H9 (cell line): ENCODE data around the gene CFAP46. TPM values are rescaled to one million over a fixed set of nuclear protein-coding genes. Genes with fewer than 3 reads are reported as not detected.

Experiments used
- DNase-seq: peaks from one replicate; pipeline ENCODE4 v3.0.0-alpha.2; 2017
- H2AFZ ChIP-seq: one replicate; pipeline ENCODE4 v1.6.1; 2013; ENCODE audit warnings: mild to moderate bottlenecking, low read length, control low read depth, moderate library complexity
- H2AK5ac ChIP-seq: 2 replicates; pipeline ENCODE4 v1.6.1; 2013; ENCODE audit warnings: low read length, control low read depth, mixed read lengths; ENCODE audit not compliant: insufficient read length
- H2BK120ac ChIP-seq: one replicate; pipeline ENCODE4 v1.6.1; 2013; ENCODE audit warnings: low read depth, mild to moderate bottlenecking, low read length, control low read depth, inconsistent platforms; ENCODE audit not compliant: poor library complexity, severe bottlenecking
- H2BK12ac ChIP-seq: 2 replicates; pipeline ENCODE4 v1.6.1; 2013; ENCODE audit warnings: low read length, control low read depth, mixed read lengths, low read depth; ENCODE audit not compliant: insufficient read length
- H2BK15ac ChIP-seq: 2 replicates; pipeline ENCODE4 v1.6.1; 2013; ENCODE audit warnings: low read depth, low read length, control low read depth
- H2BK20ac ChIP-seq: one replicate; pipeline ENCODE4 v1.6.1; 2013; ENCODE audit warnings: low read depth, mild to moderate bottlenecking, low read length, control low read depth, inconsistent platforms; ENCODE audit not compliant: poor library complexity, severe bottlenecking
- H2BK5ac ChIP-seq: 2 replicates; pipeline ENCODE4 v1.6.1; 2013; ENCODE audit warnings: low read length, control low read depth, mixed read lengths; ENCODE audit not compliant: insufficient read length
- H3K14ac ChIP-seq: 2 replicates; pipeline ENCODE4 v1.6.1; 2013; ENCODE audit warnings: low read length, control low read depth; ENCODE audit not compliant: insufficient read depth
- H3K18ac ChIP-seq: 2 replicates; pipeline ENCODE4 v1.6.1; 2013; ENCODE audit warnings: low read depth, mild to moderate bottlenecking, mixed read lengths, low read length, control low read depth; ENCODE audit not compliant: insufficient read length
- H3K23ac ChIP-seq: 2 replicates; pipeline ENCODE4 v1.6.1; 2013; ENCODE audit warnings: low read length, control low read depth, mixed read lengths, low read depth; ENCODE audit not compliant: insufficient read length
- H3K23me2 ChIP-seq: 2 replicates; pipeline ENCODE4 v1.6.1; 2013; ENCODE audit warnings: low read depth, mild to moderate bottlenecking, mixed read lengths, low read length, control low read depth; ENCODE audit not compliant: insufficient read length, poor library complexity, severe bottlenecking
- H3K27ac ChIP-seq: 2 replicates; pipeline ENCODE4 v1.5.1; 2013; ENCODE audit warnings: low read length, control low read depth, mixed read lengths, low read depth; ENCODE audit not compliant: insufficient read length
- H3K27me3 ChIP-seq: 2 replicates; pipeline ENCODE4 v1.6.1; 2013; ENCODE audit warnings: low read length, control low read depth, inconsistent platforms; ENCODE audit not compliant: insufficient read depth
- H3K4ac ChIP-seq: 2 replicates; pipeline ENCODE4 v1.6.1; 2013; ENCODE audit warnings: low read depth, mild to moderate bottlenecking, control low read depth, inconsistent platforms, low read length, moderate library complexity
- H3K4me1 ChIP-seq: 2 replicates; pipeline ENCODE4 v1.6.1; 2013; ENCODE audit warnings: low read length, control low read depth, inconsistent platforms; ENCODE audit not compliant: insufficient read depth
- H3K4me2 ChIP-seq: 2 replicates; pipeline ENCODE4 v1.6.1; 2013; ENCODE audit warnings: low read length, control low read depth, mixed read lengths; ENCODE audit not compliant: insufficient read length, insufficient read depth
- H3K56ac ChIP-seq: 2 replicates; pipeline ENCODE4 v1.6.1; 2013; ENCODE audit warnings: low read depth, mild to moderate bottlenecking, mixed read lengths, low read length, control low read depth; ENCODE audit not compliant: insufficient read length
- H3K79me1 ChIP-seq: 2 replicates; pipeline ENCODE4 v1.6.1; 2013; ENCODE audit warnings: low read depth, mild to moderate bottlenecking, moderate library complexity, low read length, control low read depth, inconsistent platforms; ENCODE audit not compliant: insufficient read depth, poor library complexity, severe bottlenecking
- H3K79me2 ChIP-seq: 2 replicates; pipeline ENCODE4 v1.6.1; 2013; ENCODE audit warnings: low read length, control low read depth, inconsistent platforms; ENCODE audit not compliant: insufficient read depth
- H3K9ac ChIP-seq: 2 replicates; pipeline ENCODE4 v1.6.1; 2013; ENCODE audit warnings: low read length, control low read depth, mixed read lengths; ENCODE audit not compliant: insufficient read length; ENCODE audit errors: extremely low read depth
- H3K9me3 ChIP-seq: one replicate; pipeline ENCODE4 v1.6.1; 2013; ENCODE audit warnings: low read depth, low read length, inconsistent platforms; ENCODE audit not compliant: control insufficient read depth
- H3T11ph ChIP-seq: one replicate; pipeline ENCODE4 v1.6.1; 2013; ENCODE audit warnings: mild to moderate bottlenecking, low read length, control low read depth, inconsistent platforms
- H4K20me1 ChIP-seq: one replicate; pipeline ENCODE4 v1.6.1; 2013; ENCODE audit not compliant: control insufficient read depth, insufficient read length, insufficient read depth
- H4K5ac ChIP-seq: 2 replicates; pipeline ENCODE4 v1.6.1; 2013; ENCODE audit warnings: low read depth, mild to moderate bottlenecking, mixed read lengths, low read length, control low read depth; ENCODE audit not compliant: insufficient read length
- H4K8ac ChIP-seq: replicated peaks from 2 replicates; pipeline ENCODE4 v1.6.1; 2013; ENCODE audit warnings: low read length, control low read depth, mixed read lengths, low read depth; ENCODE audit not compliant: insufficient read length
- H4K91ac ChIP-seq: 2 replicates; pipeline ENCODE4 v1.6.1; 2013; ENCODE audit warnings: low read depth, mild to moderate bottlenecking, moderate library complexity, mixed read lengths, low read length, control low read depth; ENCODE audit not compliant: insufficient read length
- H3K27ac Mint-ChIP-seq, 3 experiments: 2 replicates in 2 of 3; 3 replicates in 1 of 3; pipeline ENCODE4 v1.8.0; 2020 to 2021; ENCODE audit warnings: mixed read lengths in 3 of 3, mild to moderate bottlenecking in 1 of 3, moderate library complexity in 1 of 3
- H3K27me3 Mint-ChIP-seq: 2 replicates; pipeline ENCODE4 v1.8.0; 2021; ENCODE audit warnings: low read depth, mild to moderate bottlenecking, moderate library complexity, mixed read lengths
- H3K36me3 Mint-ChIP-seq, 3 experiments: 2 replicates in 2 of 3; 3 replicates in 1 of 3; pipeline ENCODE4 v1.8.0; 2020 to 2021; ENCODE audit warnings: low read depth in 3 of 3, mixed read lengths in 3 of 3; ENCODE audit not compliant: insufficient read depth in 1 of 3
- H3K4me1 Mint-ChIP-seq, 2 experiments: 2 replicates each; pipeline ENCODE4 v1.8.0; 2020; ENCODE audit warnings: mixed read lengths in 2 of 2
- H3K4me3 Mint-ChIP-seq, 2 experiments: 2 replicates in 1 of 2; 3 replicates in 1 of 2; pipeline ENCODE4 v1.8.0; 2020 to 2021; ENCODE audit warnings: mild to moderate bottlenecking in 2 of 2, mixed read lengths in 2 of 2, moderate library complexity in 1 of 2
- H3K9me3 Mint-ChIP-seq, 2 experiments: 2 replicates in 1 of 2; 3 replicates in 1 of 2; pipeline ENCODE4 v1.8.0; 2020; ENCODE audit warnings: mild to moderate bottlenecking in 2 of 2, mixed read lengths in 2 of 2, moderate library complexity in 1 of 2
- CTCF ChIP-seq: fragments of 200-600 bp; sonication (generic); conservative IDR thresholded peaks from 3 replicates; pipeline ENCODE4 v1.8.0; 2021; ENCODE audit warnings: antibody characterized with exemption, mild to moderate bottlenecking
- WGBS: extraction: QIAGEN DNeasy Blood & Tissue Kit; methylation state at CpG from one replicate; pipeline ENCODE4 v1.1.7; 2013; ENCODE audit warnings: missing lambda C conversion rate, low lambda C conversion rate, mixed read lengths; ENCODE audit not compliant: insufficient read length; ENCODE audit errors: extremely low coverage; 5-methylcytosine and 5-hydroxymethylcytosine counted together
- total RNA-seq: library from RNA; stranded (reverse); gene quantifications from 2 replicates; pipeline ENCODE4 v1.2.1, GENCODE V29; 2021

Gene CFAP46
- total RNA-seq, 1 experiment from 2014 or later: 3.1 TPM

- Histone ChIP-seq H3K23me2 (peaks cover 3% of the 10 kb centered on the region), H3K79me2 (no peaks in the 10 kb centered on the region), H3K27me3 (no peaks in the 10 kb centered on the region; the same call in 1 of the 2 replicates), H2BK20ac (no peak overlapping the region), H2AK5ac (no peak overlapping the region), H3K9ac (no peak overlapping the region), H3K23ac (no peak overlapping the region), H4K20me1 (no peaks in the 10 kb centered on the region), H3K4ac (no peak overlapping the region), H3K18ac (no peak overlapping the region), H3K9me3 (no peaks in the 10 kb centered on the region), H3K56ac (no peak overlapping the region), H2BK12ac (no peak overlapping the region), H4K8ac (no peak overlapping the region), H2BK120ac (no peak overlapping the region), H4K91ac (no peak overlapping the region), H2BK5ac (no peak overlapping the region), H3K27ac (no peak overlapping the region), H2AFZ (no peak overlapping the region), H3K14ac (no peak overlapping the region), H4K5ac (no peak overlapping the region), H3T11ph (no peak overlapping the region), H3K79me1 (no peaks in the 10 kb centered on the region), H3K4me1 (no peaks in the 10 kb centered on the region; the same call in 1 of the 2 replicates), H3K4me2 (no peak overlapping the region), H2BK15ac (no peak overlapping the region)
- H3K27me3 Mint-ChIP-seq: peaks cover 30% of the 10 kb centered on the region
- TF ChIP-seq CTCF: no peak
- H3K9me3 Mint-ChIP-seq: peaks cover 0 to 5% of the 10 kb centered on the region in 2 experiments; a peak in 3 of 5 replicates
- peaks cover 11 to 20% of the 10 kb centered on the region in 2 experiments for H3K4me1 Mint-ChIP-seq
- no peak overlapping the region; a peak in 1 of 5 replicates for H3K4me3 Mint-ChIP-seq
- H3K27ac Mint-ChIP-seq: no peak overlapping the region
- no CpG with 5 or more reads among the region's 42 CpGs for WGBS
- H3K36me3 Mint-ChIP-seq: peaks cover 0 to 3% (median 0%) of the 10 kb centered on the region in 3 experiments; a peak in 1 of 7 replicates
- peak; percentile 20 for DNase-seq
These were observed 18.5 kb upstream of the CFAP46 start for GRCh38 chr10:132960631-132961419.
